Pulmonary artery endothelial cell (primary cell): ENCODE data around the gene NAALADL2. TPM values are rescaled to one million over a fixed set of nuclear protein-coding genes. Genes with fewer than 3 reads are reported as not detected.
A peak's percentile ranks its signal among the peaks of the same experiment; 100 is the strongest.
"Not testable (repeated sequence)": the region's sequence is repeated elsewhere in the genome, so short reads cannot be mapped to it uniquely, and the experiment has no call there.

Experiments
- DNase-seq: peaks from one replicate; pipeline ENCODE4 v3.0.0-alpha.2; 2011; ENCODE audit warnings: low read depth, low spot score
- total RNA-seq: library from RNA; depleted of rRNA; stranded (reverse); fragments of >200 nt; gene quantifications from 2 replicates; pipeline ENCODE4 v1.2.3, GENCODE V29; 2014

NAALADL2 gene
- total RNA-seq, 1 donor from 2014 or later, result 3.4 TPM

- no peak for DNase-seq
Observed at GRCh38 chr3:175356899-175357324, 497.8 kb downstream of the NAALADL2 start.

GRCh38 chr3:175357758-175358157, 498.6 kb downstream of the NAALADL2 start:
- DNase-seq, result no peak

GRCh38 chr3:175358935-175359334, 499.8 kb downstream of the NAALADL2 start:
- no peak for DNase-seq

- not testable (repeated sequence) for DNase-seq
Observed at GRCh38 chr3:175370426-175370825, 511.3 kb downstream of the NAALADL2 start.

GRCh38 chr3:175371187-175371586, 512.1 kb downstream of the NAALADL2 start:
- DNase-seq, result not testable (repeated sequence)

- DNase-seq, result no peak
Observed at GRCh38 chr3:175374705-175375104, 515.6 kb downstream of the NAALADL2 start.

- no peak for DNase-seq
Observed at GRCh38 chr3:175378348-175378747, 519.2 kb downstream of the NAALADL2 start.

GRCh38 chr3:175381685-175382084, 522.6 kb downstream of the NAALADL2 start:
- no peak for DNase-seq

GRCh38 chr3:175383371-175383770, 524.2 kb downstream of the NAALADL2 start:
- DNase-seq, result no peak

GRCh38 chr3:175383813-175384212, 524.7 kb downstream of the NAALADL2 start:
- DNase-seq, result no peak

- no peak for DNase-seq
Observed at GRCh38 chr3:175384569-175384968, 525.4 kb downstream of the NAALADL2 start.

GRCh38 chr3:175386630-175387029, 527.5 kb downstream of the NAALADL2 start:
- DNase-seq, result peak; percentile 32

- DNase-seq, result no peak
Observed at GRCh38 chr3:175389560-175389959, 530.4 kb downstream of the NAALADL2 start.

- no peak for DNase-seq
Observed at GRCh38 chr3:175391601-175392000, 532.5 kb downstream of the NAALADL2 start.

GRCh38 chr3:175392653-175393052, 533.5 kb downstream of the NAALADL2 start:
- DNase-seq, result no peak

- no peak for DNase-seq
Observed at GRCh38 chr3:175397372-175397771, 538.2 kb downstream of the NAALADL2 start.

- DNase-seq, result no peak
Observed at GRCh38 chr3:175398676-175399075, 539.5 kb downstream of the NAALADL2 start.

GRCh38 chr3:175399156-175399840, 540.2 kb downstream of the NAALADL2 start:
- DNase-seq, result no peak

GRCh38 chr3:175404027-175404426, 544.9 kb downstream of the NAALADL2 start:
- DNase-seq, result no peak

- no peak for DNase-seq
Observed at GRCh38 chr3:175404621-175405020, 545.5 kb downstream of the NAALADL2 start.

GRCh38 chr3:175410251-175410650, 551.1 kb downstream of the NAALADL2 start:
- no peak for DNase-seq

- DNase-seq, result no peak
Observed at GRCh38 chr3:175411405-175411804, 552.3 kb downstream of the NAALADL2 start.

GRCh38 chr3:175411946-175412345, 552.8 kb downstream of the NAALADL2 start:
- DNase-seq, result no peak

GRCh38 chr3:175413926-175414325, 554.8 kb downstream of the NAALADL2 start:
- no peak for DNase-seq
